HEK293 (cell line): ENCODE measurements around the gene SLC30A1.

Experiments
- BCL11A ChIP-seq: fragments of 450-650 bp; formaldehyde crosslinking; IDR thresholded peaks from 2 replicates; pipeline ENCODE4 v1.5.1; 2016; ENCODE audit warnings: low read depth, missing biosample characterization, missing genetic modification characterization
- MYNN ChIP-seq: fragments of 450-650 bp; formaldehyde crosslinking; IDR thresholded peaks from 2 replicates; pipeline ENCODE4 v1.5.1; 2016; ENCODE audit warnings: missing biosample characterization, missing genetic modification characterization, borderline replicate concordance
- YY1 ChIP-seq: fragments of 450-650 bp; formaldehyde crosslinking; IDR thresholded peaks from 2 replicates; pipeline ENCODE4 v1.5.1; 2018; ENCODE audit warnings: missing biosample characterization, missing genetic modification characterization
- ZBTB8A ChIP-seq: fragments of 450-650 bp; formaldehyde crosslinking; IDR thresholded peaks from 2 replicates; pipeline ENCODE4 v1.5.1; 2016; ENCODE audit warnings: missing biosample characterization, missing genetic modification characterization
- ZNF184 ChIP-seq: fragments of 450-650 bp; IDR thresholded peaks from 2 replicates; pipeline ENCODE4 v1.5.1; 2018; ENCODE audit warnings: missing biosample characterization, mild to moderate bottlenecking, missing genetic modification characterization
- ZNF24 ChIP-seq: fragments of 450-650 bp; formaldehyde crosslinking; IDR thresholded peaks from 2 replicates; pipeline ENCODE4 v1.5.1; 2016; ENCODE audit warnings: missing biosample characterization, missing genetic modification characterization
- ZNF274 ChIP-seq, 2 experiments: fragments of 200-500 bp in 1 of 2; fragments of 450-650 bp in 1 of 2; sonication (Bioruptor generic) in 1 of 2; formaldehyde crosslinking in 1 of 2; IDR thresholded peaks; 2 replicates each; pipeline versions ENCODE4 v1.5.1 to v1.6.1; 2014 to 2016; ENCODE audit warnings: borderline replicate concordance in 1 of 2, inconsistent platforms in 1 of 2, low read length in 1 of 2, missing biosample characterization in 1 of 2, missing genetic modification characterization in 1 of 2
- ZNF544 ChIP-seq: fragments of 450-650 bp; formaldehyde crosslinking; IDR thresholded peaks from 2 replicates; pipeline ENCODE4 v1.5.0; 2017; ENCODE audit warnings: missing biosample characterization, missing genetic modification characterization
- TF ChIP-seq, protein P1 (sequence below): fragments of 450-650 bp; formaldehyde crosslinking; IDR thresholded peaks from 2 replicates; pipeline ENCODE4 v1.5.1; 2016; ENCODE audit warnings: missing biosample characterization, missing genetic modification characterization
- TF ChIP-seq, protein P2 (sequence below): IDR thresholded peaks from 2 replicates; pipeline ENCODE4 v1.6.1; 2011; ENCODE audit warnings: mild to moderate bottlenecking, low read depth, low read length, borderline replicate concordance
- TF ChIP-seq, protein P3 (sequence below): fragments of 450-650 bp; formaldehyde crosslinking; IDR thresholded peaks from 2 replicates; pipeline ENCODE4 v1.5.1; 2016; ENCODE audit warnings: missing biosample characterization, missing genetic modification characterization
- TF ChIP-seq, protein P4 (sequence below): fragments of 450-650 bp; formaldehyde crosslinking; IDR thresholded peaks from 2 replicates; pipeline ENCODE4 v1.5.1; 2016; ENCODE audit warnings: missing biosample characterization, missing genetic modification characterization

DNA sequence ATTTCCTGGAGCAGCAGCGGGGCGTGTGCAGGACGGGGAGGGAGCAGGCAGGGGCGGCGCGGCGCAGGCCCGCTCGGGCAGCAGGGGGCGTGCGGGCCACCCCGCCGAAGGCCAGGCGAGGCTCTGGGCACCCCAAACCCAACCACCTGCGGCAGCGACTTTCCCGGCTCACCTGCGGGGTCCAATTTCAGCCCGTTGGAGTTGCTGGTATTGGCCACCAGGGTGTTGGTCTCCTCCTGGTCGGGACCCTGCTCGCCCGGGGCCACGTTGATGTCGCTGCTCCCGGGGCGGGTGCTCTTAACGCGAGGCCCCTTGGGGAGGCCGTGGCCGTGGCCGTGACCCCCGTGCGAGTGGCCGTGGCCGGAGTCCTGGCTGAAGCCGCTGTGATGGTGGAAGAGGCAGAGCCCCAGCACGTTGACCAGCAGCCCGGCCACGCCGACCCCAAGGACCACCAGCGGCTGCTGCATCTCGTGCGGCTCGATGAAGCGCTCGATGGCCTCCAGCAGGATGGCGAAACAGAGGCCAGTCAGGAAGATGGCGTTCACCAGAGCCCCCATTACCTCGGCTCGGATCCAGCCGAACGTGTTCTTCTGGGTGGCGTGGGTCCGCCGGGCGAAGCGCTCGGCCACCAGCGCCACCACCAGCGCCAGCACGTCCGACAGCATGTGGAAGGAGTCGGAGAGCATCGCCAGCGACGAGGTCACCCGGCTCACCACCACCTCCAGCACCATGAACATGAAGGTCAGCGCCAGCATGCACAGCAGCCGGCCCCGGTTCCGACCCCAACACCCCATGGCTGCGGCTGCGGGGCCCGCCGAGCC, 932 bp downstream of the SLC30A1 start:
- TF ChIP-seq, protein P1, sequence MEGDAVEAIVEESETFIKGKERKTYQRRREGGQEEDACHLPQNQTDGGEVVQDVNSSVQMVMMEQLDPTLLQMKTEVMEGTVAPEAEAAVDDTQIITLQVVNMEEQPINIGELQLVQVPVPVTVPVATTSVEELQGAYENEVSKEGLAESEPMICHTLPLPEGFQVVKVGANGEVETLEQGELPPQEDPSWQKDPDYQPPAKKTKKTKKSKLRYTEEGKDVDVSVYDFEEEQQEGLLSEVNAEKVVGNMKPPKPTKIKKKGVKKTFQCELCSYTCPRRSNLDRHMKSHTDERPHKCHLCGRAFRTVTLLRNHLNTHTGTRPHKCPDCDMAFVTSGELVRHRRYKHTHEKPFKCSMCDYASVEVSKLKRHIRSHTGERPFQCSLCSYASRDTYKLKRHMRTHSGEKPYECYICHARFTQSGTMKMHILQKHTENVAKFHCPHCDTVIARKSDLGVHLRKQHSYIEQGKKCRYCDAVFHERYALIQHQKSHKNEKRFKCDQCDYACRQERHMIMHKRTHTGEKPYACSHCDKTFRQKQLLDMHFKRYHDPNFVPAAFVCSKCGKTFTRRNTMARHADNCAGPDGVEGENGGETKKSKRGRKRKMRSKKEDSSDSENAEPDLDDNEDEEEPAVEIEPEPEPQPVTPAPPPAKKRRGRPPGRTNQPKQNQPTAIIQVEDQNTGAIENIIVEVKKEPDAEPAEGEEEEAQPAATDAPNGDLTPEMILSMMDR (tag by site-specific recombination): peak; percentile 92
- TF ChIP-seq, protein P2, sequence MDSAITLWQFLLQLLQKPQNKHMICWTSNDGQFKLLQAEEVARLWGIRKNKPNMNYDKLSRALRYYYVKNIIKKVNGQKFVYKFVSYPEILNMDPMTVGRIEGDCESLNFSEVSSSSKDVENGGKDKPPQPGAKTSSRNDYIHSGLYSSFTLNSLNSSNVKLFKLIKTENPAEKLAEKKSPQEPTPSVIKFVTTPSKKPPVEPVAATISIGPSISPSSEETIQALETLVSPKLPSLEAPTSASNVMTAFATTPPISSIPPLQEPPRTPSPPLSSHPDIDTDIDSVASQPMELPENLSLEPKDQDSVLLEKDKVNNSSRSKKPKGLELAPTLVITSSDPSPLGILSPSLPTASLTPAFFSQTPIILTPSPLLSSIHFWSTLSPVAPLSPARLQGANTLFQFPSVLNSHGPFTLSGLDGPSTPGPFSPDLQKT: no peak
- TF ChIP-seq ZNF184 (tag by site-specific recombination) (no peak), ZBTB8A (tag by site-specific recombination) (peak; percentile 92), ZNF274 (IDR thresholded peaks at IDR 0.05; ENCODE audit: low read length) (no peak), ZNF274 (tag by site-specific recombination; IDR thresholded peaks at IDR 0.05; ENCODE audit: borderline replicate concordance) (no peak), ZNF544 (tag by site-specific recombination) (no peak), BCL11A (tag by site-specific recombination) (peak; percentile 64; the same call in 1 of the 2 replicates), MYNN (tag by site-specific recombination) (peak; percentile 74), YY1 (tag by site-specific recombination) (peak; percentile 89), ZNF24 (no peak)
- TF ChIP-seq, protein P3, sequence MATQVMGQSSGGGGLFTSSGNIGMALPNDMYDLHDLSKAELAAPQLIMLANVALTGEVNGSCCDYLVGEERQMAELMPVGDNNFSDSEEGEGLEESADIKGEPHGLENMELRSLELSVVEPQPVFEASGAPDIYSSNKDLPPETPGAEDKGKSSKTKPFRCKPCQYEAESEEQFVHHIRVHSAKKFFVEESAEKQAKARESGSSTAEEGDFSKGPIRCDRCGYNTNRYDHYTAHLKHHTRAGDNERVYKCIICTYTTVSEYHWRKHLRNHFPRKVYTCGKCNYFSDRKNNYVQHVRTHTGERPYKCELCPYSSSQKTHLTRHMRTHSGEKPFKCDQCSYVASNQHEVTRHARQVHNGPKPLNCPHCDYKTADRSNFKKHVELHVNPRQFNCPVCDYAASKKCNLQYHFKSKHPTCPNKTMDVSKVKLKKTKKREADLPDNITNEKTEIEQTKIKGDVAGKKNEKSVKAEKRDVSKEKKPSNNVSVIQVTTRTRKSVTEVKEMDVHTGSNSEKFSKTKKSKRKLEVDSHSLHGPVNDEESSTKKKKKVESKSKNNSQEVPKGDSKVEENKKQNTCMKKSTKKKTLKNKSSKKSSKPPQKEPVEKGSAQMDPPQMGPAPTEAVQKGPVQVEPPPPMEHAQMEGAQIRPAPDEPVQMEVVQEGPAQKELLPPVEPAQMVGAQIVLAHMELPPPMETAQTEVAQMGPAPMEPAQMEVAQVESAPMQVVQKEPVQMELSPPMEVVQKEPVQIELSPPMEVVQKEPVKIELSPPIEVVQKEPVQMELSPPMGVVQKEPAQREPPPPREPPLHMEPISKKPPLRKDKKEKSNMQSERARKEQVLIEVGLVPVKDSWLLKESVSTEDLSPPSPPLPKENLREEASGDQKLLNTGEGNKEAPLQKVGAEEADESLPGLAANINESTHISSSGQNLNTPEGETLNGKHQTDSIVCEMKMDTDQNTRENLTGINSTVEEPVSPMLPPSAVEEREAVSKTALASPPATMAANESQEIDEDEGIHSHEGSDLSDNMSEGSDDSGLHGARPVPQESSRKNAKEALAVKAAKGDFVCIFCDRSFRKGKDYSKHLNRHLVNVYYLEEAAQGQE (tag by site-specific recombination): peak; percentile 58
- TF ChIP-seq, protein P4, sequence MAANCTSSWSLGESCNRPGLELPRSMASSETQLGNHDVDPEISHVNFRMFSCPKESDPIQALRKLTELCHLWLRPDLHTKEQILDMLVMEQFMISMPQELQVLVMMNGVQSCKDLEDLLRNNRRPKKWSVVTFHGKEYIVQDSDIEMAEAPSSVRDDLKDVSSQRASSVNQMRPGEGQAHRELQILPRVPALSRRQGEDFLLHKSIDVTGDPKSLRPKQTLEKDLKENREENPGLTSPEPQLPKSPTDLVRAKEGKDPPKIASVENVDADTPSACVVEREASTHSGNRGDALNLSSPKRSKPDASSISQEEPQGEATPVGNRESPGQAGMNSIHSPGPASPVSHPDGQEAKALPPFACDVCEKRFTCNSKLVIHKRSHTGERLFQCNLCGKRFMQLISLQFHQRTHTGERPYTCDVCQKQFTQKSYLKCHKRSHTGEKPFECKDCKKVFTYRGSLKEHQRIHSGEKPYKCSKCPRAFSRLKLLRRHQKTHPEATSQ: 0 out of 2 replicates have a peak, but pooled peaks have one; percentile 14
